Endothelial cell of umbilical vein (primary cell): Measurements from ENCODE around the gene HNRNPH2.

Experiments used
- EZH2 ChIP-seq: IDR thresholded peaks from 2 replicates; pipeline ENCODE4 v1.6.1; 2012; ENCODE audit warnings: borderline replicate concordance, low read depth, mild to moderate bottlenecking, moderate library complexity, low read length, inconsistent platforms; ENCODE audit not compliant: severe bottlenecking
- JUN ChIP-seq: IDR thresholded peaks from 2 replicates; pipeline ENCODE4 v1.6.1; 2011; ENCODE audit warnings: borderline replicate concordance, low read depth; ENCODE audit not compliant: insufficient read length, insufficient read depth
- MYC ChIP-seq: IDR thresholded peaks from one replicate; pipeline ENCODE4 v1.6.1; 2011; ENCODE audit warnings: mild to moderate bottlenecking, low read depth, low read length
- POLR2A ChIP-seq: IDR thresholded peaks from 2 replicates; pipeline ENCODE4 v1.6.1; 2012; ENCODE audit warnings: low read depth, mild to moderate bottlenecking, control low read depth, low read length
- POLR2AphosphoS5 ChIP-seq: IDR thresholded peaks from 2 replicates; pipeline ENCODE4 v1.6.1; 2012; ENCODE audit warnings: low read depth, mild to moderate bottlenecking, control low read depth, low read length, moderate library complexity; ENCODE audit not compliant: insufficient read depth
- TF ChIP-seq, protein P1 (sequence below), 2 donors: IDR thresholded peaks; 1 replicate in 1 of 2; 2 replicates in 1 of 2; pipeline ENCODE4 v1.5.1; 2011; ENCODE audit warnings: low read length in 2 of 2, mild to moderate bottlenecking in 2 of 2, moderate library complexity in 2 of 2, control low read depth in 1 of 2, inconsistent platforms in 1 of 2, low read depth in 1 of 2; ENCODE audit not compliant: insufficient read depth in 1 of 2; ENCODE audit errors: extremely low read depth in 1 of 2

DNA sequence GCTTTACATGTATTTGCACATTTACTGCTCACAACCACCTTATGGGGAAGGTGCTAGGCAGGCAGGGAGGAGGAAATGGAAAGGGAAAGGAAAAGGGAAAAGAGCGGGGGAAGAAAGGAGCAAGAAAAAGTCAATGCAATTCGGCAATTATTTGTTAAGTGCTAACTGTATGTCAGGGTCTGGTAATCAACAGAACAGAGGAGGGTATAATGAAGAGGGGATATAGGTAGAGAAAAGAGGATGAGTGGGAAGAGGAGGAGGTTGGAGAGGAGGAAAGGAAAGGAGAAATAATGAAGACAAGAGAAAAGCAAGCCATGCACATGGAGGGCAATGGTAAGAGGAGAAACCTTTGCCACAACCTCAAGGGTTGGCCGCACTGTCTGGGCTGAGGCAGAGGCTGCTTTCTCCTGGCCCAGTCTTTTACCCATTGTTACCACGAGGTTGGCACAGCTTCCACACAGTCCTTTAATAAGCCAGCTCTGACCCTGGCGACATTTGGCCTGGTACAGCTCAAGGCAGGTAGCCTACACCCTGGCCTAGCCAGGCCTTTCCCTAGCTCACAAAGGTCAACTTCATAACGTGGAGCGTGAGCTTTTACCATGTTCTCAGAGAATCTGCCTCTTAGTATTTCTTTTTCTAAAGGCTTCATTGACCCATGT, 22.9 kb upstream of the HNRNPH2 start:
- no peak for TF ChIP-seq POLR2AphosphoS5
- TF ChIP-seq, protein P1, sequence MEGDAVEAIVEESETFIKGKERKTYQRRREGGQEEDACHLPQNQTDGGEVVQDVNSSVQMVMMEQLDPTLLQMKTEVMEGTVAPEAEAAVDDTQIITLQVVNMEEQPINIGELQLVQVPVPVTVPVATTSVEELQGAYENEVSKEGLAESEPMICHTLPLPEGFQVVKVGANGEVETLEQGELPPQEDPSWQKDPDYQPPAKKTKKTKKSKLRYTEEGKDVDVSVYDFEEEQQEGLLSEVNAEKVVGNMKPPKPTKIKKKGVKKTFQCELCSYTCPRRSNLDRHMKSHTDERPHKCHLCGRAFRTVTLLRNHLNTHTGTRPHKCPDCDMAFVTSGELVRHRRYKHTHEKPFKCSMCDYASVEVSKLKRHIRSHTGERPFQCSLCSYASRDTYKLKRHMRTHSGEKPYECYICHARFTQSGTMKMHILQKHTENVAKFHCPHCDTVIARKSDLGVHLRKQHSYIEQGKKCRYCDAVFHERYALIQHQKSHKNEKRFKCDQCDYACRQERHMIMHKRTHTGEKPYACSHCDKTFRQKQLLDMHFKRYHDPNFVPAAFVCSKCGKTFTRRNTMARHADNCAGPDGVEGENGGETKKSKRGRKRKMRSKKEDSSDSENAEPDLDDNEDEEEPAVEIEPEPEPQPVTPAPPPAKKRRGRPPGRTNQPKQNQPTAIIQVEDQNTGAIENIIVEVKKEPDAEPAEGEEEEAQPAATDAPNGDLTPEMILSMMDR (IDR thresholded peaks at IDR 0.05; ENCODE audit: extremely low read depth in 1 of 2, insufficient read depth in 1 of 2, low read depth in 1 of 2, low read length in 2 of 2), result no peak
- no peak for TF ChIP-seq JUN
- TF ChIP-seq MYC, result no peak
- TF ChIP-seq POLR2A, result no peak
- TF ChIP-seq EZH2, result no peak
